Naive B cell (primary cell): ENCODE measurements around the gene TMA16. TPM values are rescaled to one million over a fixed set of nuclear protein-coding genes. Genes with fewer than 3 reads are reported as not detected.
"Not testable (repeated sequence)": the region's sequence is repeated elsewhere in the genome, so short reads cannot be mapped to it uniquely, and the experiment has no call there.

Source experiments
- ATAC-seq, 2 donors: fragments of 150-1000 bp; cut with Tn5 transposase; 2 replicates each; pipeline ENCODE4 v1.10.0; 2021; ENCODE audit warnings: low read depth in 2 of 2, mild to moderate bottlenecking in 2 of 2, moderate library complexity in 2 of 2
- DNase-seq: peaks from one replicate; pipeline ENCODE4 v3.0.0; 2022
- H3K27ac Mint-ChIP-seq, 6 donors: one replicate each; pipeline ENCODE4 v1.8.0; 2020 to 2022; ENCODE audit warnings: mild to moderate bottlenecking in 6 of 6, mixed read lengths in 6 of 6, moderate library complexity in 5 of 6, inconsistent platforms in 2 of 6
- H3K27me3 Mint-ChIP-seq, 3 donors: one replicate each; pipeline ENCODE4 v1.8.0; 2021 to 2022; ENCODE audit warnings: mixed read lengths in 3 of 3, mild to moderate bottlenecking in 1 of 3
- H3K36me3 Mint-ChIP-seq, 2 donors: one replicate each; pipeline ENCODE4 v1.8.0; 2020 to 2022; ENCODE audit warnings: mixed read lengths in 2 of 2, inconsistent platforms in 1 of 2, mild to moderate bottlenecking in 1 of 2
- H3K4me1 Mint-ChIP-seq, 3 donors: one replicate each; pipeline ENCODE4 v1.8.0; 2020 to 2022; ENCODE audit warnings: mixed read lengths in 3 of 3, inconsistent platforms in 1 of 3, mild to moderate bottlenecking in 1 of 3, moderate library complexity in 1 of 3
- H3K4me3 Mint-ChIP-seq, 8 donors: one replicate each; pipeline ENCODE4 v1.8.0; 2020 to 2022; ENCODE audit warnings: mild to moderate bottlenecking in 8 of 8, mixed read lengths in 8 of 8, moderate library complexity in 8 of 8, inconsistent platforms in 2 of 8
- H3K9me3 Mint-ChIP-seq, 7 donors: one replicate each; pipeline ENCODE4 v1.8.0; 2020 to 2022; ENCODE audit warnings: mixed read lengths in 7 of 7, mild to moderate bottlenecking in 5 of 7, inconsistent platforms in 2 of 7, moderate library complexity in 1 of 7
- polyA plus RNA-seq, 6 donors: library from polyadenylated mRNA; unstranded; fragments of 300-500 nt; fragmentation: Illumina TruSeq; gene quantifications; one replicate each; pipeline ENCODE4 v1.2.3, GENCODE V29; 2021; ENCODE audit warnings: low read depth in 6 of 6

TMA16 gene
- 10 to 100 TPM; 14.8 to 25.9 (median 22.0) TPM for polyA plus RNA-seq

GRCh38 chr4:163494360-163495241 lies at the start of gene TMA16:
Gene TMA16, plus strand, starts transcription at chr4:163494690. Its CDS starts 112 bp downstream, at chr4:163494802.
- DNase-seq (peak; percentile 76), ATAC-seq (peak; percentile 74 to 78)
- no peaks in the 10 kb centered on the region for H3K36me3 Mint-ChIP-seq
- peak within 1 kb of the TSS; percentile 94 to 100 (median 100) for H3K4me3 Mint-ChIP-seq
- no peaks in the 10 kb centered on the region for H3K27me3 Mint-ChIP-seq
- no peaks in the 10 kb centered on the region for H3K9me3 Mint-ChIP-seq
- H3K4me1 Mint-ChIP-seq: peaks cover 34 to 52% (median 41%) of the 10 kb centered on the region in 3 donors
- peak within 1 kb of the TSS; percentile 96 to 99 (median 98) for H3K27ac Mint-ChIP-seq

- not testable (repeated sequence) for H3K4me3 Mint-ChIP-seq, DNase-seq, H3K27ac Mint-ChIP-seq, H3K4me1 Mint-ChIP-seq, H3K9me3 Mint-ChIP-seq, ATAC-seq, H3K36me3 Mint-ChIP-seq
- H3K27me3 Mint-ChIP-seq: peaks cover 7 to 23% (median 15%) of the 10 kb centered on the region in 3 donors
These were observed 47.5 kb upstream of the TMA16 start for GRCh38 chr4:163447023-163447422.

GRCh38 chr4:163447481-163447880 lies 47.0 kb upstream of the TMA16 start:
- H3K27me3 Mint-ChIP-seq: peaks cover 7 to 20% (median 12%) of the 10 kb centered on the region in 3 donors
- no peaks in the 10 kb centered on the region for H3K9me3 Mint-ChIP-seq
- DNase-seq: no peak
- no peaks in the 10 kb centered on the region for H3K4me1 Mint-ChIP-seq
- no peak overlapping the region for H3K27ac Mint-ChIP-seq
- ATAC-seq: no peak
- no peak overlapping the region for H3K4me3 Mint-ChIP-seq
- H3K36me3 Mint-ChIP-seq: no peaks in the 10 kb centered on the region

GRCh38 chr4:163448540-163449203 lies 45.8 kb upstream of the TMA16 start:
- no peak overlapping the region for H3K4me3 Mint-ChIP-seq
- peak overlapping the region in 2 of 6 donors; percentile 2 to 21 for H3K27ac Mint-ChIP-seq
- ATAC-seq (no peak), DNase-seq (no peak)
- H3K27me3 Mint-ChIP-seq: peaks cover 5 to 15% (median 7%) of the 10 kb centered on the region in 3 donors
- H3K4me1 Mint-ChIP-seq: no peaks in the 10 kb centered on the region
- no peaks in the 10 kb centered on the region for H3K36me3 Mint-ChIP-seq
- H3K9me3 Mint-ChIP-seq: no peaks in the 10 kb centered on the region

- H3K27me3 Mint-ChIP-seq: peaks cover 0 to 19% (median 16%) of the 10 kb centered on the region in 3 donors
- DNase-seq: no peak
- H3K4me1 Mint-ChIP-seq: no peaks in the 10 kb centered on the region
- H3K36me3 Mint-ChIP-seq: no peaks in the 10 kb centered on the region
- no peak overlapping the region for H3K27ac Mint-ChIP-seq
- no peak for ATAC-seq
- H3K4me3 Mint-ChIP-seq: no peak overlapping the region
- H3K9me3 Mint-ChIP-seq: no peaks in the 10 kb centered on the region
These were observed 31.9 kb upstream of the TMA16 start for GRCh38 chr4:163462556-163462955.

- no peak for ATAC-seq
- Mint-ChIP-seq H3K9me3 (no peaks in the 10 kb centered on the region), H3K4me3 (no peak overlapping the region), H3K36me3 (no peaks in the 10 kb centered on the region), H3K4me1 (no peaks in the 10 kb centered on the region), H3K27me3 (peaks cover 14 to 26% (median 15%) of the 10 kb centered on the region in 3 donors), H3K27ac (no peak overlapping the region)
- DNase-seq: no peak
These were observed 27.3 kb upstream of the TMA16 start for GRCh38 chr4:163467082-163467770.

- Mint-ChIP-seq H3K9me3 (peaks cover 0 to 2% (median 0%) of the 10 kb centered on the region in 7 donors), H3K27me3 (peaks cover 15 to 28% (median 20%) of the 10 kb centered on the region in 3 donors), H3K4me3 (no peak overlapping the region), H3K36me3 (no peaks in the 10 kb centered on the region), H3K4me1 (no peaks in the 10 kb centered on the region), H3K27ac (no peak overlapping the region)
- ATAC-seq (no peak), DNase-seq (no peak)
These were observed 24.1 kb upstream of the TMA16 start for GRCh38 chr4:163470391-163470790.

GRCh38 chr4:163473130-163473529 lies 21.4 kb upstream of the TMA16 start:
- no peaks in the 10 kb centered on the region for H3K36me3 Mint-ChIP-seq
- peaks cover 0 to 2% (median 0%) of the 10 kb centered on the region in 7 donors for H3K9me3 Mint-ChIP-seq
- H3K4me1 Mint-ChIP-seq: no peaks in the 10 kb centered on the region
- no peak overlapping the region for H3K4me3 Mint-ChIP-seq
- ATAC-seq (no peak), DNase-seq (no peak)
- no peak overlapping the region for H3K27ac Mint-ChIP-seq
- peaks cover 15 to 29% (median 17%) of the 10 kb centered on the region in 3 donors for H3K27me3 Mint-ChIP-seq

GRCh38 chr4:163473576-163473975 lies 20.9 kb upstream of the TMA16 start, which contains the start of gene TKTL2:
Gene TKTL2, minus strand, starts transcription at chr4:163473754. Its CDS starts 20 bp downstream, at chr4:163473734.
- Mint-ChIP-seq H3K27me3 (peaks cover 14 to 26% (median 15%) of the 10 kb centered on the region in 3 donors), H3K4me1 (no peaks in the 10 kb centered on the region), H3K9me3 (peaks cover 0 to 2% (median 0%) of the 10 kb centered on the region in 7 donors), H3K4me3 (no peak within 1 kb of the TSS), H3K36me3 (no peaks in the 10 kb centered on the region), H3K27ac (no peak within 1 kb of the TSS)
- ATAC-seq (no peak), DNase-seq (no peak)

- H3K27me3 Mint-ChIP-seq: peaks cover 12 to 25% (median 15%) of the 10 kb centered on the region in 3 donors
- DNase-seq (no peak), ATAC-seq (no peak)
- H3K4me1 Mint-ChIP-seq: no peaks in the 10 kb centered on the region
- peaks cover 0 to 2% (median 0%) of the 10 kb centered on the region in 7 donors for H3K9me3 Mint-ChIP-seq
- H3K27ac Mint-ChIP-seq: no peak overlapping the region
- no peaks in the 10 kb centered on the region for H3K36me3 Mint-ChIP-seq
- H3K4me3 Mint-ChIP-seq: no peak overlapping the region
These were observed 20.5 kb upstream of the TMA16 start for GRCh38 chr4:163474027-163474426.

GRCh38 chr4:163476761-163477438 lies 17.6 kb upstream of the TMA16 start:
- DNase-seq: no peak
- no peak for ATAC-seq
- Mint-ChIP-seq H3K36me3 (no peaks in the 10 kb centered on the region), H3K27me3 (peaks cover 8 to 17% (median 8%) of the 10 kb centered on the region in 3 donors), H3K4me3 (no peak overlapping the region), H3K27ac (no peak overlapping the region), H3K9me3 (peaks cover 0 to 2% (median 0%) of the 10 kb centered on the region in 7 donors), H3K4me1 (no peaks in the 10 kb centered on the region)

- peak overlapping the region in 4 of 6 donors; percentile 54 to 90 (median 72) for H3K27ac Mint-ChIP-seq
- peak; percentile 78 to 84 for ATAC-seq
- H3K27me3 Mint-ChIP-seq: no peaks in the 10 kb centered on the region
- no peaks in the 10 kb centered on the region for H3K36me3 Mint-ChIP-seq
- H3K4me1 Mint-ChIP-seq: no peaks in the 10 kb centered on the region
- DNase-seq: peak; percentile 42
- peak overlapping the region in 3 of 8 donors; percentile 26 to 65 (median 30) for H3K4me3 Mint-ChIP-seq
- H3K9me3 Mint-ChIP-seq: no peaks in the 10 kb centered on the region
These were observed 12.3 kb upstream of the TMA16 start for GRCh38 chr4:163482190-163482589.

- DNase-seq: peak; percentile 48
- Mint-ChIP-seq H3K9me3 (no peaks in the 10 kb centered on the region), H3K36me3 (no peaks in the 10 kb centered on the region), H3K27me3 (no peaks in the 10 kb centered on the region), H3K4me1 (no peaks in the 10 kb centered on the region), H3K27ac (no peak overlapping the region), H3K4me3 (no peak overlapping the region)
- ATAC-seq: peak; percentile 49 to 67
These were observed 9.6 kb upstream of the TMA16 start for GRCh38 chr4:163484906-163485305.
